ENCODE data around the gene LSP1. TPM values are rescaled to one million over a fixed set of nuclear protein-coding genes. Genes with fewer than 3 reads are reported as not detected.
"Not testable (repeated sequence)": the region's sequence is repeated elsewhere in the genome, so short reads cannot be mapped to it uniquely, and the experiment has no call there.

LSP1 gene
- total RNA-seq, result 100 to 1,000 TPM in 1 of 4 donors, 10 to 100 TPM in 3; 73.7 to 105 (median 86.6) TPM

DNA sequence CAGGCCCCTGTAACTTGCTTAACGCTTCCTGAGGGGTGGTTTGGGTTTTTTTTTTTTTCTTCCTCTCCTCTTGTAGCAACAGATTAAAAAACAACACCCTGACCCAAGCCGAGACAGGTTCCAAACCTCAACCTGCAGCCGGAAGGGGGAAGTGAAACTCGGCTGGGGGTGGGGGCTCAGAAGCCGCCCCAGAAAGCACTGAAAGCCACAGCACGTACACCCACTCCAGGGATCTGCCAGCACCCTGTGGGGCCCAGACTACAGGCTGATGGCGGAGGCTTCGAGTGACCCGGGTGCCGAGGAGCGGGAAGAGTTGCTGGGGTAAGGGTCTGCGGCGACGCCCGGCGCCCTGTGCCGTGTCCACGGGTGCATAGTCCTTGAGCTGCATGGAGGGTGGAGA is at the start of gene LSP1:
Gene LSP1, plus strand, starts transcription at position 208 of the 400 bp plus-strand sequence. Its CDS starts 61 bp downstream, at position 269.
- no peak within 1 kb of the TSS for H3K4me3 ChIP-seq (ENCODE audit: low read depth, poor library complexity, severe bottlenecking)
- TF ChIP-seq CTCF (IDR thresholded peaks at IDR 0.05), result no peak
- TF ChIP-seq POLR2A (IDR thresholded peaks at IDR 0.05), result no peak
- intact Hi-C loops (cut with DNase I; ENCODE audit: low total_unique reads), result no loop called here
- DNase-seq (ENCODE audit: low spot score in 2 of 2), result no peak
- 76 to 79% methylated on average over 18 of the region's 18 CpGs for WGBS, 2 donors

DNA sequence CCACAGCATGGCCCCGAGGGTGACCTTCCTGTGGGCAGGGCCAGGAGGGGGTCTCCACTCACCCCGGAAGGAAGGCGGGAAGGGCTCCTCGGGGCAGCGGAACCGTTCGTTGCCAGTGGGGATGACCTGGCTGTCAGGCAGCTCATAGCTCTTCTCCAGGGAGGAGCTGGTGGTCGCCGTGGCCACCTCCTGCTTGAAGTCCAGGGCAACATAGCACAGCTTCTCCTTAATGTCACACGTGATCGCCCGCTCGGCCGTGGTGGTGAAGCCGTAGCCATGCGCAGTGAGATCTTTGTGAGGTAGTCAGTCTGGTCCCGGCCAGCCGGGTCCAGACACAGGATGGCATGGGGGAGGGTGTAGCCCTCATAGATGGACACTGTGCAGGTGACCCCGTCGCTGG is 49.6 kb upstream of the LSP1 start:
- WGBS, 2 donors, result 94% methylated on average over 19 to 20 of the region's 20 CpGs
- intact Hi-C loops (cut with DNase I; ENCODE audit: low total_unique reads), result no loop called here
- no peak for TF ChIP-seq CTCF (IDR thresholded peaks at IDR 0.05)
- no peak for TF ChIP-seq POLR2A (IDR thresholded peaks at IDR 0.05)
- H3K4me3 ChIP-seq (ENCODE audit: low read depth, poor library complexity, severe bottlenecking), result no peak overlapping the region
- DNase-seq (ENCODE audit: low spot score in 2 of 2), result no peak

DNA sequence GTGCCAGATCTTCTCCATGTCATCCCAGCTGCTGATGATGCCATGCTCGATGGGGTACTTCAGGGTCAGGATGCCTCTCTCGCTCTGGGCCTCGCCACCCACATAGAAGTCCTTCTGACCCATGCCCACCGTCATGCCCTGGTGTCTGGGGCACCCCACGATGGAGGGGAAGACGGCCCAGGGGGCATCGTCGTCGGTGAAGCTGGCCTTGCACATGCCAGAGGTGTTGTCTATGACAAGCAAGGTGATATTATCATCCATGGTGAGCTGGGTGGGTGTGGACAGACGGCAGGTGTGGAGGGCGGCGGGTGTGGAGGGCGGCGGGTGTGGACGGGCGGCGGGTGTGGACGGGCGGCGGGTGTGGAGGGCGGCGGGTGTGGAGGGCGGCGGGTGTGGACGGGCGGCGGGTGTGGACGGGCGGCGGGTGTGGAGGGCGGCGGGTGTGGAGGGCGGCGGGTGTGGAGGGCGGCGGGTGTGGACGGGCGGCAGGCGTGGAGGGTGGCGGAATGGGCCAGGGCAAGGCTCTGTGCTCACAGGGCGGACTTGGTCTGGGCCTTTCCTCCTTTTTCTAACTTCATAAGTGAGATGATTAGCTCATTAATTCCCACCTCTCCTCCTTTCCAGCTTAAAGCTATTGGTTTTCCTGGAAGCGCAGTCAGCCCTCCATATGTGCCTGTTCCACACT is 48.9 kb upstream of the LSP1 start:
- DNase-seq (ENCODE audit: low spot score in 2 of 2); intact Hi-C loops (cut with DNase I; ENCODE audit: low total_unique reads); H3K4me3 ChIP-seq (ENCODE audit: low read depth, poor library complexity, severe bottlenecking): not testable (repeated sequence)
- WGBS, 2 donors, result 87 to 91% methylated on average over 33 to 36 of the region's 42 CpGs

DNA sequence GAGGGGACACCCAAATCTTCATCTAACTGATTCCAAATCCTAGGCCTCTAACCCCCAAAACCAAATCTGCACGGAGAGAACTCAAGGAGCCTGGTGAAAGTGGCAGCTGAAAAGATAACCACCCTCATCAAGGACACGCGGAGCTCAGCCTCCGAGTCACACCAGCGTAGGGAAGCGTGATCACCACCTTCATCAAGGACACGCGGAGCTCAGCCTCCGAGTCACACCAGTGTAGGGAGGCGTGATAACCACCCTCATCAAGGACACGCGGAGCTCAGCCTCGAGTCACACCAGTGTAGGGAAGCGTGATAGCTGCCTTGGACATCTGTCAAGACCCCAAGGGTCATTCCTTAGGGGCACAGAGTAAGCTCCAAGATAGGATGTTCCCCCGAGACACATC is 47.4 kb upstream of the LSP1 start:
- intact Hi-C loops (cut with DNase I; ENCODE audit: low total_unique reads), result no loop called here
- H3K4me3 ChIP-seq (ENCODE audit: low read depth, poor library complexity, severe bottlenecking), result no peak overlapping the region
- TF ChIP-seq POLR2A (IDR thresholded peaks at IDR 0.05) (no peak), CTCF (IDR thresholded peaks at IDR 0.05) (no peak)
- 91 to 92% methylated on average over 15 of the region's 15 CpGs for WGBS, 2 donors
- DNase-seq (ENCODE audit: low spot score in 2 of 2), result no peak

DNA sequence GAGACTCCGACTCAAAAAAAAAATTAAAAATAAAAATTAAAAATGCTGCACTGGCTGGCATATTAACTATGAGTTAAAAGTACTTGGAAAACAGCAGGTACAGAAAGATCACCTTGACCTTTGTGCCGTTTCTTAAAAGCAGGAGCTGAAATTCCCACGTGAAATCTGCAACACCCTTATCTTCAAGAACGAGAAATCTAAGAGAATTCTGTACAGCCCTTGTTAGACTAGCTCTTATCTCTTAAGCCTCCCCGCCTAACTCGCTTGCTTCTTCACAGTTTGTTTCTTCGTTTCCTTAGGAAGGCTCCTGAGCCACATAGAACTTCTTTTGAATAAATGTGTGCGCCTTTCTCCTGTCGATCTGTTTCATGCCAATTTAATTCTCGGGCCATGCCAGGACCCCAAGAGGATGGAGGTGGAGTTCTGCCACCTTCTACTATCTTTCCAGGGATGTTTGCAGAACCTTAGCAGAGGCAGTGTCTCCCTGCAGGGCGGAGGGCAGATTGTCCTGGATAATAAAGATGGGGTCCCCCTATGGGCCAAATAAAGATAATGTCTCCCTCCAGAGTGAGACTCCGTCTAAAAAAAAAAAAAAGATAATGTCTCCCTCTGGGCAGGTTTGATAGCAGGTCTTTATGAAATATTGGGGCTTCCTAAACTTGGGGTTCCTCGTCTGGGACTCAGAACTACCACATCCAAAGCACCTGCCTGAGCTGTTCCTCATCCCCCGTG is 45.5 kb upstream of the LSP1 start:
- H3K4me3 ChIP-seq (ENCODE audit: low read depth, poor library complexity, severe bottlenecking), result no peak overlapping the region
- TF ChIP-seq CTCF (IDR thresholded peaks at IDR 0.05) (no peak), POLR2A (IDR thresholded peaks at IDR 0.05) (no peak)
- 72 to 76% methylated on average over 14 of the region's 14 CpGs for WGBS, 2 donors
- intact Hi-C loops (cut with DNase I; ENCODE audit: low total_unique reads), result no loop called here
- DNase-seq (ENCODE audit: low spot score in 2 of 2), result no peak

- TF ChIP-seq POLR2A (IDR thresholded peaks at IDR 0.05), result no peak
- TF ChIP-seq CTCF (IDR thresholded peaks at IDR 0.05), result no peak
- DNase-seq (ENCODE audit: low spot score in 2 of 2), result peak in 1 of 2 donors; percentile 68
- WGBS, 2 donors, result 45 to 63% methylated on average over 10 of the region's 10 CpGs
- H3K4me3 ChIP-seq (ENCODE audit: low read depth, poor library complexity, severe bottlenecking), result no peak overlapping the region
- intact Hi-C loops (cut with DNase I; ENCODE audit: low total_unique reads), result no loop called here
These were observed 42.1 kb upstream of the LSP1 start for GRCh38 chr11:1810761-1811160.
